Small intestine (tissue), 7 donors: ENCODE results near the gene CD5L. TPM values are rescaled to one million over a fixed set of nuclear protein-coding genes. Genes with fewer than 3 reads are reported as not detected.

ENCODE experiments used
- DNase-seq, 2 donors: peaks; one replicate each; pipeline versions ENCODE4 v3.0.0 to v3.0.0-alpha.2; 2013
- FAIRE-seq: peaks from 2 replicates; lab custom pipeline; 2012; peaks lifted over from hg19 to GRCh38; lab: Jason Lieb, UNC
- H3K27ac ChIP-seq, 3 donors: one replicate each; pipeline ENCODE4 v1.5.1; 2013; ENCODE audit warnings: low read length in 2 of 3, mild to moderate bottlenecking in 2 of 3, control low read depth in 1 of 3, inconsistent platforms in 1 of 3, low read depth in 1 of 3, moderate library complexity in 1 of 3
- H3K27me3 ChIP-seq, 3 donors: one replicate each; pipeline ENCODE4 v1.6.1; 2013; ENCODE audit warnings: low read length in 3 of 3, inconsistent platforms in 1 of 3; ENCODE audit not compliant: control insufficient read depth in 3 of 3, insufficient read depth in 3 of 3
- H3K36me3 ChIP-seq, 3 donors: one replicate each; pipeline ENCODE4 v1.6.1; 2013; ENCODE audit warnings: low read length in 3 of 3, inconsistent platforms in 1 of 3, low read depth in 1 of 3, mild to moderate bottlenecking in 1 of 3, moderate library complexity in 1 of 3; ENCODE audit not compliant: control insufficient read depth in 3 of 3, insufficient read depth in 2 of 3
- H3K4me1 ChIP-seq, 3 donors: one replicate each; pipeline ENCODE4 v1.6.1; 2013; ENCODE audit warnings: low read length in 2 of 3, inconsistent platforms in 1 of 3, low read depth in 1 of 3, mild to moderate bottlenecking in 1 of 3, moderate library complexity in 1 of 3; ENCODE audit not compliant: control insufficient read depth in 3 of 3, insufficient read depth in 2 of 3
- H3K4me3 ChIP-seq, 3 donors: one replicate each; pipeline ENCODE4 v1.5.1; 2013; ENCODE audit warnings: low read length in 3 of 3, control low read depth in 1 of 3, inconsistent platforms in 1 of 3, low read depth in 1 of 3, mild to moderate bottlenecking in 1 of 3, moderate library complexity in 1 of 3
- H3K9me3 ChIP-seq, 2 donors: one replicate each; pipeline ENCODE4 v1.6.1; 2013; ENCODE audit warnings: low read depth in 1 of 2, low read length in 1 of 2; ENCODE audit not compliant: control insufficient read depth in 2 of 2, insufficient read depth in 1 of 2
- WGBS, 3 donors: extraction: QIAGEN DNeasy Blood & Tissue Kit; methylation state at CpG; one replicate each; pipeline ENCODE4 v1.1.7; 2013; 5-methylcytosine and 5-hydroxymethylcytosine counted together
- polyA plus RNA-seq, 4 donors: library from polyadenylated mRNA; stranded (reverse) in 3 of 4; unstranded in 1 of 4; fragments of 200-250 nt in 3 of 4; fragments of 120-200 nt in 1 of 4; gene quantifications; one replicate each; pipeline versions ENCODE4 v1.2.1 to v1.2.3, GENCODE V29; 2013
- donor health status: healthy with polysubstance abuse.
- donor health status: control.
- donor health status: control.
- donor health status: Bipolar disorder and iron deficiency.
- donor health status: healthy.

Gene CD5L
- polyA plus RNA-seq, 4 donors = 0.03 TPM; not detected in 3

- no peak for DNase-seq
- Histone ChIP-seq H3K4me1 (no peaks in the 10 kb centered on the region), H3K36me3 (no peaks in the 10 kb centered on the region), H3K27me3 (no peaks in the 10 kb centered on the region), H3K4me3 (no peak overlapping the region), H3K27ac (no peak overlapping the region), H3K9me3 (no peaks in the 10 kb centered on the region)
- 25 to 63% (median 34%) methylated on average over 3 of the region's 3 CpGs for WGBS, 3 donors
- no peak for FAIRE-seq
Observed at GRCh38 chr1:157852476-157852875, 10.9 kb upstream of the CD5L start.

GRCh38 chr1:157849229-157849875 lies 7.7 kb upstream of the CD5L start:
- Histone ChIP-seq H3K4me1 (no peaks in the 10 kb centered on the region), H3K27ac (no peak overlapping the region), H3K36me3 (no peaks in the 10 kb centered on the region), H3K4me3 (no peak overlapping the region), H3K9me3 (no peaks in the 10 kb centered on the region), H3K27me3 (no peaks in the 10 kb centered on the region)
- FAIRE-seq (no peak), DNase-seq (no peak)
- 87 to 95% (median 90%) methylated on average over 2 of the region's 2 CpGs for WGBS, 3 donors

GRCh38 chr1:157844089-157844830 lies 2.7 kb upstream of the CD5L start:
- Histone ChIP-seq H3K27me3 (no peaks in the 10 kb centered on the region), H3K4me1 (no peaks in the 10 kb centered on the region), H3K4me3 (no peak overlapping the region), H3K36me3 (no peaks in the 10 kb centered on the region), H3K27ac (no peak overlapping the region), H3K9me3 (no peaks in the 10 kb centered on the region)
- 71 to 81% (median 74%) methylated on average over 4 of the region's 4 CpGs for WGBS, 3 donors
- no peak for FAIRE-seq
- no peak for DNase-seq

- DNase-seq (no peak), FAIRE-seq (no peak)
- Histone ChIP-seq H3K27ac (no peak overlapping the region), H3K4me3 (no peak overlapping the region), H3K27me3 (no peaks in the 10 kb centered on the region), H3K9me3 (no peaks in the 10 kb centered on the region), H3K4me1 (no peaks in the 10 kb centered on the region), H3K36me3 (no peaks in the 10 kb centered on the region)
- WGBS, 3 donors = 68 to 87% (median 85%) methylated on average over 1 of the region's 1 CpG
Observed at GRCh38 chr1:157842939-157843338, 1.3 kb upstream of the CD5L start.

- no peak for DNase-seq
- no peaks in the 10 kb centered on the region for H3K9me3 ChIP-seq
- H3K4me3 ChIP-seq = no peak overlapping the region
- no peaks in the 10 kb centered on the region for H3K27me3 ChIP-seq
- FAIRE-seq = no peak
- no peaks in the 10 kb centered on the region for H3K36me3 ChIP-seq
- H3K27ac ChIP-seq = no peak overlapping the region
- H3K4me1 ChIP-seq = no peaks in the 10 kb centered on the region
Observed at GRCh38 chr1:157838966-157839365, 2.6 kb downstream of the CD5L start.

- no peaks in the 10 kb centered on the region for H3K9me3 ChIP-seq
- H3K4me3 ChIP-seq = no peak overlapping the region
- 77 to 81% (median 80%) methylated on average over 12 of the region's 12 CpGs for WGBS, 3 donors
- FAIRE-seq (no peak), DNase-seq (no peak)
- H3K36me3 ChIP-seq = no peaks in the 10 kb centered on the region
- H3K27me3 ChIP-seq = no peaks in the 10 kb centered on the region
- H3K27ac ChIP-seq = no peak overlapping the region
- no peaks in the 10 kb centered on the region for H3K4me1 ChIP-seq
Observed at GRCh38 chr1:157834430-157834829, 7.2 kb downstream of the CD5L start.

- H3K9me3 ChIP-seq = no peaks in the 10 kb centered on the region
- no peaks in the 10 kb centered on the region for H3K36me3 ChIP-seq
- 78 to 82% (median 81%) methylated on average over 6 of the region's 6 CpGs for WGBS, 3 donors
- H3K27me3 ChIP-seq = no peaks in the 10 kb centered on the region
- no peak overlapping the region for H3K4me3 ChIP-seq
- DNase-seq = no peak
- H3K4me1 ChIP-seq = no peaks in the 10 kb centered on the region
- FAIRE-seq = no peak
- no peak overlapping the region for H3K27ac ChIP-seq
Observed at GRCh38 chr1:157833145-157833544, 8.5 kb downstream of the CD5L start.

GRCh38 chr1:157831968-157832626 lies 9.5 kb downstream of the CD5L start:
- 24 to 48% (median 26%) methylated on average over 4 of the region's 4 CpGs for WGBS, 3 donors
- Histone ChIP-seq H3K9me3 (no peaks in the 10 kb centered on the region), H3K36me3 (no peaks in the 10 kb centered on the region), H3K4me3 (no peak overlapping the region), H3K27ac (no peak overlapping the region), H3K27me3 (no peaks in the 10 kb centered on the region), H3K4me1 (no peaks in the 10 kb centered on the region)
- DNase-seq (no peak), FAIRE-seq (no peak)
